Activated CD4-positive, alpha-beta T cell treated with anti-CD3 and anti-CD28 coated beads, Interleukin-10, Interleukin-2, amounts not matched to agents 100 ng/mL and 50 ng/mL, durations not matched to agents 16 hours and 8 hours (primary cell): ENCODE data around the gene TMEM74B.

Experiments
- DNase-seq: peaks from one replicate; pipeline ENCODE4 v3.0.0-alpha.2; 2020

The TMEM74B gene

GRCh38 chr20:1178103-1178502 lies 6.7 kb downstream of the TMEM74B start:
- DNase-seq, result no peak

- DNase-seq, result no peak
Observed at GRCh38 chr20:1177680-1178079, 7.1 kb downstream of the TMEM74B start.

GRCh38 chr20:1174787-1175186 lies 10.0 kb downstream of the TMEM74B start:
- DNase-seq, result no peak

- DNase-seq, result no peak
Observed at GRCh38 chr20:1173698-1174097, 11.1 kb downstream of the TMEM74B start.

GRCh38 chr20:1171461-1172093 lies 13.2 kb downstream of the TMEM74B start:
- no peak for DNase-seq

GRCh38 chr20:1169224-1169623 lies 15.6 kb downstream of the TMEM74B start:
- no peak for DNase-seq

- DNase-seq, result no peak
Observed at GRCh38 chr20:1166948-1167720, 17.6 kb downstream of the TMEM74B start.

GRCh38 chr20:1165941-1166340 lies 18.8 kb downstream of the TMEM74B start:
- DNase-seq, result no peak

- no peak for DNase-seq
Observed at GRCh38 chr20:1165521-1165920, 19.3 kb downstream of the TMEM74B start.

GRCh38 chr20:1164871-1165270 lies 19.9 kb downstream of the TMEM74B start:
- no peak for DNase-seq

GRCh38 chr20:1163653-1164052 lies 21.1 kb downstream of the TMEM74B start:
- DNase-seq, result no peak

- DNase-seq, result no peak
Observed at GRCh38 chr20:1163105-1163504, 21.7 kb downstream of the TMEM74B start.

GRCh38 chr20:1160991-1161390 lies 23.8 kb downstream of the TMEM74B start:
- no peak for DNase-seq

GRCh38 chr20:1160496-1160895 lies 24.3 kb downstream of the TMEM74B start:
- DNase-seq, result no peak

- no peak for DNase-seq
Observed at GRCh38 chr20:1155342-1155741, 29.4 kb downstream of the TMEM74B start.

GRCh38 chr20:1154691-1155090 lies 30.1 kb downstream of the TMEM74B start:
- no peak for DNase-seq

GRCh38 chr20:1154226-1154625 lies 30.6 kb downstream of the TMEM74B start:
- DNase-seq, result no peak

GRCh38 chr20:1150968-1151367 lies 33.8 kb downstream of the TMEM74B start:
- no peak for DNase-seq

GRCh38 chr20:1150218-1150617 lies 34.6 kb downstream of the TMEM74B start:
- peak; percentile 67 for DNase-seq

GRCh38 chr20:1149812-1150211 lies 35.0 kb downstream of the TMEM74B start:
- DNase-seq, result peak; percentile 55

- DNase-seq, result no peak
Observed at GRCh38 chr20:1146957-1147356, 37.8 kb downstream of the TMEM74B start.

- DNase-seq, result no peak
Observed at GRCh38 chr20:1144401-1145172, 40.2 kb downstream of the TMEM74B start.

GRCh38 chr20:1137236-1137635 lies 47.5 kb downstream of the TMEM74B start:
- DNase-seq, result no peak

GRCh38 chr20:1134836-1135235 lies 49.9 kb downstream of the TMEM74B start:
- no peak for DNase-seq
